T-helper 2 cell treated with Interferon-gamma antibody and Interleukin-4, amounts not matched to agents 5 μg/mL and 100 μg/mL, for 36 hours (primary cell): ENCODE results near the gene HMCN2.
"Not testable (repeated sequence)": the region's sequence is repeated elsewhere in the genome, so short reads cannot be mapped to it uniquely, and the experiment has no call there.

Experiments
- DNase-seq: peaks from one replicate; pipeline ENCODE4 v3.0.0; 2021; ENCODE audit warnings: low spot score
- H3K27ac Mint-ChIP-seq: one replicate; pipeline ENCODE4 v1.8.0; 2021; ENCODE audit warnings: mild to moderate bottlenecking, mixed read lengths
- H3K27me3 Mint-ChIP-seq: one replicate; pipeline ENCODE4 v1.8.0; 2021; ENCODE audit warnings: low read depth, mixed read lengths
- H3K36me3 Mint-ChIP-seq: one replicate; pipeline ENCODE4 v1.8.0; 2021; ENCODE audit warnings: low read depth, mixed read lengths
- H3K4me1 Mint-ChIP-seq: one replicate; pipeline ENCODE4 v1.8.0; 2021; ENCODE audit warnings: low read depth, mixed read lengths
- H3K4me3 Mint-ChIP-seq: one replicate; pipeline ENCODE4 v1.8.0; 2022; ENCODE audit warnings: mild to moderate bottlenecking, moderate library complexity, mixed read lengths
- H3K9me3 Mint-ChIP-seq: one replicate; pipeline ENCODE4 v1.8.0; 2021; ENCODE audit warnings: mixed read lengths

HMCN2 gene

GRCh38 chr9:130266236-130267098 is 907 bp downstream of the HMCN2 start:
- Mint-ChIP-seq H3K27ac (no peak overlapping the region), H3K9me3 (no peaks in the 10 kb centered on the region), H3K27me3 (peaks cover 72% of the 10 kb centered on the region), H3K4me3 (no peak overlapping the region), H3K36me3 (no peaks in the 10 kb centered on the region), H3K4me1 (no peaks in the 10 kb centered on the region)
- no peak for DNase-seq

DNA sequence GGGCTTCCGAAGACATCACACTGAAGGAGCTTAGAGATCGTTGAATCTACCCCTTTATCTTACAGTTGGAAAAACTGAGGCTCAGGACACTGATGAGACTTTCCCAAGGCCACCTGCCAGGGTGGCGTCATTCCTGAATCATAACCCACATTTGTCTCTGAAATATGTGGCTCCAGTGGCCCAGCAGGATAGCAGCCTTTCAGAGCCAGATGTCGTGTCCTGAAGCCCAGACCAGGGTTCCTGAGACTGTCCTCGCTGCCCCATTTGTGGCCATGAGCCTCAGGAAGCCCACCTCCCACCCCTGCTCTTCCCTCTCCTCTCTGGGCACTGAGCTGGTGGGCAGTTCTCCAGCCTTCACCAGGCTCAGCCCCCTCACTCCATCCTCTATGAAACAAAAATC is 2.4 kb downstream of the HMCN2 start:
- H3K4me3 Mint-ChIP-seq, result no peak overlapping the region
- H3K27me3 Mint-ChIP-seq, result peaks cover 67% of the 10 kb centered on the region
- H3K36me3 Mint-ChIP-seq, result no peaks in the 10 kb centered on the region
- H3K9me3 Mint-ChIP-seq, result no peaks in the 10 kb centered on the region
- no peak overlapping the region for H3K27ac Mint-ChIP-seq
- H3K4me1 Mint-ChIP-seq, result no peaks in the 10 kb centered on the region
- no peak for DNase-seq

- H3K36me3 Mint-ChIP-seq, result no peaks in the 10 kb centered on the region
- H3K9me3 Mint-ChIP-seq, result no peaks in the 10 kb centered on the region
- H3K4me3 Mint-ChIP-seq, result no peak overlapping the region
- H3K4me1 Mint-ChIP-seq, result no peaks in the 10 kb centered on the region
- H3K27ac Mint-ChIP-seq, result no peak overlapping the region
- H3K27me3 Mint-ChIP-seq, result peaks cover 60% of the 10 kb centered on the region
- no peak for DNase-seq
These were observed 3.1 kb downstream of the HMCN2 start for GRCh38 chr9:130268521-130269211.

DNA sequence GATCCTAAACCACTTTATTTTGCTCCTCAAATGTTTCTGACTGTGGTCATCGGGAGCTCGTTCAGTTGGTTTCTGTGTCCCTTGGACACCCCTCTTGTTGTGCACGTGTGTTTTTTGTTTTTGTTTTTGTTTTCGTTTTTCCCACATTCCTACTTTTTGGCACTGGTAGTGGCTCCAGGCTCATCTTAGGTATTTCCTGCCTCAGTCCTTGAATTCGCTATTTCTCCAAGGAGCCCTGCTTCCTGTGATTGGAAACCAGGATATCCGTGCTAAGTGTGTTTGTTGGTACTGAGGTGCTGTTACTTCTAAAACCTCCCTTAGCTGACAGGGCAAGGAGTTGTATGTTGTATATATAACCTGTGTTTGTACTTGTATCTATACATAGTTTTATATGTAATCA is 5.9 kb downstream of the HMCN2 start:
- no peak for DNase-seq
- no peaks in the 10 kb centered on the region for H3K9me3 Mint-ChIP-seq
- no peak overlapping the region for H3K27ac Mint-ChIP-seq
- H3K4me3 Mint-ChIP-seq, result no peak overlapping the region
- no peaks in the 10 kb centered on the region for H3K36me3 Mint-ChIP-seq
- H3K27me3 Mint-ChIP-seq, result peaks cover 45% of the 10 kb centered on the region
- H3K4me1 Mint-ChIP-seq, result no peaks in the 10 kb centered on the region

GRCh38 chr9:130275156-130275555 is 9.6 kb downstream of the HMCN2 start:
- Mint-ChIP-seq H3K9me3 (no peaks in the 10 kb centered on the region), H3K4me1 (no peaks in the 10 kb centered on the region), H3K27me3 (peaks cover 16% of the 10 kb centered on the region)

DNA sequence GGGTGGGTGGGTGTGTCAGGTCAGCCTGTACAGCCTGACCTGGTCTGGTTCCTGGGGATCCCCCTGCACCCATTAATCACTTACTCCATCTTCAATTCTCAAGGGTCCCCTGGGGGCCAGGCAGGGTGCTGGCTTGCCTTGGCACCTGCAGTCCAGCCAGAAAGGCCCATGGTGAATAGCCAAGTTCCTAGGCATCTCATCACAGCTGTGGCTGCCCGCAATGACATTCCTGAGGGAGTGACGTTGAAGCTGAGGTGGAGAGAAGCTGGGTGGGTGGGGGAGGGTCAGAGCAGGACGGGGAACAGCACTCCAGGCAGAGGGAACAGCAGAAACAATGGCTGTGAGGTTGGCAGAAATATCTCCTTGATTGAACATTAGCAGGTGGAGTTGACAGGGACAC is 10.6 kb downstream of the HMCN2 start:
- H3K4me1 Mint-ChIP-seq, result no peaks in the 10 kb centered on the region
- H3K27ac Mint-ChIP-seq, result no peak overlapping the region
- H3K9me3 Mint-ChIP-seq, result no peaks in the 10 kb centered on the region
- H3K27me3 Mint-ChIP-seq, result peaks cover 10% of the 10 kb centered on the region
- H3K4me3 Mint-ChIP-seq, result no peak overlapping the region
- no peaks in the 10 kb centered on the region for H3K36me3 Mint-ChIP-seq
- no peak for DNase-seq

More at GRCh38 chr9:130275156-130275555, 9.6 kb downstream of the HMCN2 start:
- Mint-ChIP-seq H3K36me3 (no peaks in the 10 kb centered on the region), H3K4me3 (no peak overlapping the region), H3K27ac (no peak overlapping the region)
- DNase-seq, result no peak

DNA sequence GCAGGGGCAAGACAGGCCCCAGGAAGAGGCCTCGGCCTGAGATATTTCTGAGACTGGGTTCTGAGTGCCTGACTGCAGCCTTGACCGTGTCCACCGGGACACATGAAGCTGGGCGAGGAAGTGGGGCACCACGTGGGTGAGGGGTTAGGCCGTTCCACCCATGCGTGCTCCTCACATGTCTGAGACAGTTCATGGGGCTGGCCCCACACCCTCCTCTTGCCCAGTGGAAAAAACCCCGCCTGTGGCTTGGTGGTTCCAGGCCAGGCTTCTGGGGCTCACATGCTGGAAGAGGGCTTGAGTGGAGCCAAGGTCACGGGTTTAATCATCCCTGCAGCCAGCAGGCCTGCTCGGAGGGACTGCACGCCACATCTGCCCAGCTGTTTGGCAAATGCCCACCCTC is 11.4 kb downstream of the HMCN2 start:
- H3K27ac Mint-ChIP-seq, result no peak overlapping the region
- no peaks in the 10 kb centered on the region for H3K4me1 Mint-ChIP-seq
- no peak overlapping the region for H3K4me3 Mint-ChIP-seq
- H3K27me3 Mint-ChIP-seq, result peaks cover 10% of the 10 kb centered on the region
- no peaks in the 10 kb centered on the region for H3K36me3 Mint-ChIP-seq
- no peak for DNase-seq
- no peaks in the 10 kb centered on the region for H3K9me3 Mint-ChIP-seq

DNA sequence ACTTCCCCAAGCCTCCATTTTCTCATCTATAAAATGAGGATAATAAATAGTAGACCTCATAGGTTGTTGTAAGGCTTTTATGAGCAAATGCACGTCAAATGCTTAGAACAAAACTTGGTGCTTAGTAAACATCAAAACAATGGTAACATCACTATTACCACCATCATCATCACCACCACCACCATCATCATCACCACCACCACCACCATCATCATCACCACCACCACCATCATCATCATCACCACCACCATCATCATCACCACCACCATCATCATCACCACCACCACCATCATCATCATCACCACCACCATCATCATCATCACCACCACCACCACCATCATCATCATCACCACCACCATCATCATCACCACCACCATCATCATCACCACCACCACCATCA is 12.0 kb downstream of the HMCN2 start:
- H3K4me3 Mint-ChIP-seq, H3K9me3 Mint-ChIP-seq, H3K4me1 Mint-ChIP-seq, H3K27ac Mint-ChIP-seq, H3K36me3 Mint-ChIP-seq, DNase-seq: not testable (repeated sequence)
- H3K27me3 Mint-ChIP-seq, result peaks cover 11% of the 10 kb centered on the region

DNA sequence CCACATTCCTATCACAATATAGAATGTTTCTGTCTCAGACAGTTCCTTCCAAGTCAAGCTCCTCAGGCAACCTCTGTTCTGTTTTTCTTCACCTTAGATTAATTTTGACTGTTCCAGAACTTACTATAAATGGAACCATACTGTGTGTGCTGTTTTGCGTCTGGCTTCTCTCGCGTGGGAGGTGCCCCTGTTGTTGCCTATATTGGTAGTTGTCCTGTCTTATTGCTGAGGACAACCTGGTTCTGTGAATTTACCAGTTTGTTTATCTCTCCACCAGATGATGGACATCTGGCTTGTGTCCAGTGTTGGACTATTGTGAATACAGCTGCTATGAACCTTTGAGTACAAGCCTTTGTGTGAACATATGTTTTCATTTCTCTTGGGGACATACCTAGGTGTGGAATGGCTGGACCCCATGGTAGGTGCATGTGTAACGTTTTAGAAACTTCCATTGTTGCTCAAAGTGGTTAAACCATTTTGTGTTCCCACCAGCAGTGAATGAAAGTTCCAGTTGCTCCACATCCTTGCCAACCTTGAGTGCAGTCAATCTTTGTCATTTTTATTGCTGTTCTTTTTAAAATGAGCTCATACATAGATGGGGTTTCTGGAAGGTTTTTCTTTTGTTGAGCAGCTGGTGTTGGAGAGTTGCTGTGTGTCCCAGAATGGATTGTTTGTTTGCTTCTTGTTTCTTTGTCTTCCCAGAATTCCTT is 18.1 kb downstream of the HMCN2 start:
- H3K27me3 Mint-ChIP-seq, result peaks cover 3% of the 10 kb centered on the region
- no peaks in the 10 kb centered on the region for H3K9me3 Mint-ChIP-seq
- H3K36me3 Mint-ChIP-seq, result no peaks in the 10 kb centered on the region
- no peak for DNase-seq
- no peaks in the 10 kb centered on the region for H3K4me1 Mint-ChIP-seq
- no peak overlapping the region for H3K27ac Mint-ChIP-seq
- H3K4me3 Mint-ChIP-seq, result no peak overlapping the region

DNA sequence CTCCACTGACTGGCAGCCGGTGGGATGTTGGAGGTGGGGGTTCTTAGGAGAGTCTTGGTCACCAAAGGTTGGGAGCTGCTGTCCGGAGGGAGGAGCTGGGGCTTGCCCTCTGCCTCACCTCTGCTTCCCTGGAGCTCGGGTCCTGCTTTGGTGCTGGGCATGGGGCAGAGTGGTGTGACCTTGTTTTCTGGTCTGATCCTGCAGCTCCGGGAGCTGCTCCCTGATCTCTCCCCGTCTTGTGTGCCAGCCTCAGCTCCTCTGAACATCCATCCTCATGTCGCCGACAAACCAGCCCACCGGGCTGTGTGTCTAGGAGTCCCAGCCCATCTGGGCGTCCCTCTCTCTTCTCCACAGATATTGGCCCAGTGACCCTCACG is 18.7 kb downstream of the HMCN2 start:
- Mint-ChIP-seq H3K27ac (no peak overlapping the region), H3K27me3 (peaks cover 3% of the 10 kb centered on the region), H3K36me3 (no peaks in the 10 kb centered on the region), H3K9me3 (no peaks in the 10 kb centered on the region), H3K4me1 (no peaks in the 10 kb centered on the region), H3K4me3 (no peak overlapping the region)
- no peak for DNase-seq

DNA sequence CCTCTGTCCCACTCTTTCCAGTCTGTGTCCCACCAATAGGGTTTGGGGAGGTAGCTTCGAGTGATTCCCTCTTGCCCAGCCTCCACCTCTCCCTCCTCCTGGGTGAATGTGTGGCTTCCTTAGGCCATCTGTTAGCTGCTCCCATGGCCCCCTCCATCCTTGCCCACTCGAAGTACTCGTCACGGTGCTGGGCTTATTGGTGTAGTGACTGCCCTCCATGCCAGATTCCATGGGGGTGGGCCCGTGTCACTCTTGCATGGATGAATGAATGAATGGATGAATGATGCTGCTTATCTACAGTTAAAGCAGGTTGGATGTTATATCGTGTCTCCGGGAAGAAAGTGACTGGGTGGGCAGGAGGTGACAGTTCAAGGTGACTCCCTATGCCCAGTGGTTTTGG is 19.1 kb downstream of the HMCN2 start:
- Mint-ChIP-seq H3K27me3 (peaks cover 3% of the 10 kb centered on the region), H3K27ac (no peak overlapping the region), H3K36me3 (no peaks in the 10 kb centered on the region), H3K4me3 (no peak overlapping the region), H3K4me1 (no peaks in the 10 kb centered on the region), H3K9me3 (no peaks in the 10 kb centered on the region)
- DNase-seq, result no peak

DNA sequence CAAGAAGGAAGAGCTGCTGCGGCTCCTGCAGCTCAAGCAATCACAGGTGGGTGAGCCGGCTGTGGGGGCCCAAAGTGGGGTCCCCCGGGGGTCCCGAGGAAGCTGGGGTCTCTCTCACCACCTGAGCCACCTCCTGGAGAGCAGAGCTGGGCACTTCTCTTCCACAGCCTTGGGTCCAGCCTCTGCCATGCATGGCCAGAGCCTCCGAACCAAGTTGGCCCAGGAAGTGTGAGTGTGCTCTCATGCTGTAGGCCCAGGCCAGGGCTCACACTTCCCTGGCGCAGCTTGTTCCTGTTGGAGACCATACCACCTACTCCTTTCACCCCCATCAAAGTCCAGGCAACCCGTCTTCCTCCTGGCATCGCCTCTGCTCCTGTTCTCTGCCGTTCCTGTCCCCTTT is 19.7 kb downstream of the HMCN2 start:
- no peak for DNase-seq
- Mint-ChIP-seq H3K9me3 (no peaks in the 10 kb centered on the region), H3K4me1 (no peaks in the 10 kb centered on the region), H3K27ac (no peak overlapping the region), H3K27me3 (peaks cover 3% of the 10 kb centered on the region), H3K4me3 (no peak overlapping the region), H3K36me3 (no peaks in the 10 kb centered on the region)

- Mint-ChIP-seq H3K4me1 (no peaks in the 10 kb centered on the region), H3K27me3 (peaks cover 5% of the 10 kb centered on the region), H3K4me3 (no peak overlapping the region), H3K36me3 (no peaks in the 10 kb centered on the region), H3K27ac (no peak overlapping the region), H3K9me3 (no peaks in the 10 kb centered on the region)
- DNase-seq, result no peak
These were observed 20.7 kb downstream of the HMCN2 start for GRCh38 chr9:130286072-130286770.
